Pancreas (tissue), 10 donors: ENCODE measurements around the gene AKR1C4. TPM values are rescaled to one million over a fixed set of nuclear protein-coding genes. Genes with fewer than 3 reads are reported as not detected.
"Not testable (repeated sequence)": the region's sequence is repeated elsewhere in the genome, so short reads cannot be mapped to it uniquely, and the experiment has no call there.

Source experiments
- ATAC-seq, 4 donors: fragments of 200-7000 bp; cut with Tn5 transposase; one replicate each; pipeline versions ENCODE4 v1.8.0 to v1.9.1; 2020; ENCODE audit warnings: mild to moderate bottlenecking in 4 of 4, moderate library complexity in 4 of 4
- DNase-seq, 6 donors: peaks; one replicate each; pipeline ENCODE4 v3.0.0-alpha.2; 2020
- FAIRE-seq: peaks from 2 replicates; lab custom pipeline; 2012; peaks lifted over from hg19 to GRCh38; lab: Jason Lieb, UNC
- H3K27ac ChIP-seq, 4 donors: fragments of 200-600 bp; sonication (generic); 1 replicate in 3 of 4; 2 replicates in 1 of 4; pipeline versions ENCODE4 v1.5.0 to v1.8.0; 2020
- H3K27me3 ChIP-seq, 4 donors: fragments of 200-600 bp; one replicate each; pipeline ENCODE4 v1.8.0; 2021
- H3K36me3 ChIP-seq, 3 donors: fragments of 200-600 bp; sonication (generic) in 1 of 3; one replicate each; pipeline versions ENCODE4 v1.5.0 to v1.8.0; 2020 to 2021
- H3K4me1 ChIP-seq, 3 donors: fragments of 200-600 bp; one replicate each; pipeline ENCODE4 v1.8.0; 2021
- H3K4me3 ChIP-seq, 4 donors: fragments of 200-600 bp; sonication (generic) in 2 of 4; one replicate each; pipeline versions ENCODE4 v1.5.0 to v1.8.0; 2020 to 2021
- H3K9me3 ChIP-seq, 4 donors: fragments of 200-600 bp; one replicate each; pipeline ENCODE4 v1.8.0; 2021
- CTCF ChIP-seq, 4 donors: fragments of 200-600 bp; sonication (generic) in 3 of 4; IDR thresholded peaks; one replicate each; pipeline versions ENCODE4 v1.5.0 to v1.8.0; 2021; ENCODE audit warnings: antibody characterized with exemption in 4 of 4
- WGBS, 2 donors: extraction: QIAGEN DNeasy Blood & Tissue Kit; methylation state at CpG; one replicate each; pipeline ENCODE4 v1.1.7; 2013; 5-methylcytosine and 5-hydroxymethylcytosine counted together
- intact Hi-C, 3 donors: fragments of 100-400 bp; cut with DNase I; formaldehyde crosslinking; loops; one replicate each; pipeline versions ENCODE4 v1.11.1 to v1.14.2; 2022
- polyA plus RNA-seq, 2 donors: library from polyadenylated mRNA; stranded (reverse); fragments of 200-250 nt; gene quantifications; one replicate each; pipeline ENCODE4 v1.2.3, GENCODE V29; 2013
- total RNA-seq, 6 donors: library from RNA; stranded (reverse); fragmentation: NEBNext Ultra II Directional in 4 of 6; extraction: Animal tissue kit (Norgen Biotek cat#: 25700) in 4 of 6; gene quantifications; one replicate each; pipeline versions ENCODE4 v1.2.1 to v1.2.4, GENCODE V29; 2021 to 2023
- donor health status: healthy with polysubstance abuse.
- donor health status: DM: no; HTN: no; CAD: no; lungs with moderate emphysema.
- donor health status: DM: no; HTN: no; CAD: no.
- donor health status: control.
- donor health status: control.
- donor health status: Bipolar disorder and iron deficiency.
- donor health status: DM: yes; HTN: yes; CAD: no.
- donor health status: DM: no; HTN: no; CAD: no.
- donor health status: DM: no; HTN: no; CAD: no.
- donor health status: DM: yes; HTN: yes; CAD: no.

The AKR1C4 gene
- total and polyA plus RNA-seq, 8 donors: 0.07 to 0.28 (median 0.20) TPM; not detected in 4

- Histone ChIP-seq H3K27me3 (no peaks in the 10 kb centered on the region), H3K27ac (no peak overlapping the region), H3K36me3 (no peaks in the 10 kb centered on the region), H3K4me1 (no peaks in the 10 kb centered on the region), H3K4me3 (no peak overlapping the region), H3K9me3 (no peaks in the 10 kb centered on the region)
- WGBS, 2 donors: 48 to 66% methylated on average over 2 of the region's 2 CpGs
- ATAC-seq (no peak), FAIRE-seq (no peak), DNase-seq (no peak)
- no peak for TF ChIP-seq CTCF (IDR thresholded peaks at IDR 0.05)
- intact Hi-C loops: no loop called here
Measured at GRCh38 chr10:5233324-5233723, 36.7 kb downstream of the AKR1C4 start.

GRCh38 chr10:5234106-5234860, 37.6 kb downstream of the AKR1C4 start:
- Histone ChIP-seq H3K27ac (no peak overlapping the region), H3K27me3 (no peaks in the 10 kb centered on the region), H3K36me3 (no peaks in the 10 kb centered on the region), H3K9me3 (no peaks in the 10 kb centered on the region), H3K4me1 (no peaks in the 10 kb centered on the region), H3K4me3 (no peak overlapping the region)
- no peak for FAIRE-seq
- ATAC-seq: peak in 3 of 4 donors; percentile 81 to 97 (median 93)
- WGBS, 2 donors: 74 to 78% methylated on average over 6 of the region's 6 CpGs
- intact Hi-C loops: no loop called here
- no peak for TF ChIP-seq CTCF (IDR thresholded peaks at IDR 0.05)
- peak in 2 of 6 donors; percentile 38 to 48 for DNase-seq

- H3K36me3 ChIP-seq, H3K27ac ChIP-seq, FAIRE-seq, H3K9me3 ChIP-seq, H3K4me1 ChIP-seq, intact Hi-C loops, H3K4me3 ChIP-seq, H3K27me3 ChIP-seq, DNase-seq, ATAC-seq: not testable (repeated sequence)
- WGBS, 2 donors: 45 to 55% methylated on average over 2 of the region's 2 CpGs
Measured at GRCh38 chr10:5237541-5237940, 40.9 kb downstream of the AKR1C4 start.

GRCh38 chr10:5242585-5242984, 45.9 kb downstream of the AKR1C4 start:
- WGBS, 2 donors: 71 to 93% methylated on average over 1 of the region's 1 CpG
- Histone ChIP-seq H3K4me3 (no peak overlapping the region), H3K27me3 (no peaks in the 10 kb centered on the region), H3K9me3 (no peaks in the 10 kb centered on the region), H3K27ac (no peak overlapping the region), H3K4me1 (no peaks in the 10 kb centered on the region), H3K36me3 (no peaks in the 10 kb centered on the region)
- no peak for ATAC-seq
- DNase-seq: no peak
- no peak for TF ChIP-seq CTCF (IDR thresholded peaks at IDR 0.05)
- intact Hi-C loops: no loop called here
- FAIRE-seq: no peak

- no peak overlapping the region for H3K27ac ChIP-seq
- H3K4me1 ChIP-seq: no peaks in the 10 kb centered on the region
- no peaks in the 10 kb centered on the region for H3K9me3 ChIP-seq
- FAIRE-seq: no peak
- 78 to 91% methylated on average over 1 of the region's 1 CpG for WGBS, 2 donors
- no peak for TF ChIP-seq CTCF (IDR thresholded peaks at IDR 0.05)
- intact Hi-C loops: no loop called here
- H3K27me3 ChIP-seq: no peaks in the 10 kb centered on the region
- ATAC-seq: no peak
- no peaks in the 10 kb centered on the region for H3K36me3 ChIP-seq
- DNase-seq: no peak
- H3K4me3 ChIP-seq: no peak overlapping the region
Measured at GRCh38 chr10:5243521-5243987, 46.9 kb downstream of the AKR1C4 start.
